HG03571 (cell line): ENCODE data around the gene EI24.

Experiments used
- ATAC-seq: cut with Tn5 transposase; IDR thresholded peaks from one replicate; pipeline ENCODE4 v1.9.1; 2021; ENCODE audit not compliant: unreplicated experiment

Gene EI24

DNA sequence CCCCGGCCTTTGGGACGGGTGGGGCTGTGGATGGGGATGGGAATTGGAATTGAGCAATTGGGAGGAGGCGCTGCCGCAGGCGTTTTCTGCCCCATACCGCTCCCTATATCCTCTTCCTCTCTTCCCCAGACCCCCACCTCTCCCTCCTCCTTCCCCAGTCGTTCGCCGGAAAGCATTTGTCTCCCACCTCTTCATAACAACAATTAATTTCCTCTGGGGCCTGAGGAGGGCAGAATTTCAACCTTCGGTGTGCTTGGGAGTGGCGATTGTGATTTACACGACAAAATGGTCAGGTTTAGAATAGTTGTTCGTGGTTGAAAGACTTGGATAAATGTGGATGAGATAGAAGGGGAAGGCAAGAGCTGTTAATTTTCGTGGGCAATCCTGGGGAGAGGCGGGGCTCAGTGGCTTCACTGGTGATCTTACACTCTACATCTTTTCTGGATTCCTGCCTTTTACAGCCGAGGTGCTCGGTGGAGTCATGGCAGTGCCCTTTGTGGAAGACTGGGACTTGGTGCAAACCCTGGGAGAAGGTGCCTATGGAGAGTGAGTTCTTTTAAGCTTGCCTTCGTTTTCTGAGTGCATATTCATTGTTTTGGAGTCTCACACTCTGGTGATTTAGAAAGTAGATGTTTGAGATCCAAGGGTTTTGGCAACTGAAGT, 57.1 kb downstream of the EI24 start:
- ATAC-seq: peak; percentile 28

DNA sequence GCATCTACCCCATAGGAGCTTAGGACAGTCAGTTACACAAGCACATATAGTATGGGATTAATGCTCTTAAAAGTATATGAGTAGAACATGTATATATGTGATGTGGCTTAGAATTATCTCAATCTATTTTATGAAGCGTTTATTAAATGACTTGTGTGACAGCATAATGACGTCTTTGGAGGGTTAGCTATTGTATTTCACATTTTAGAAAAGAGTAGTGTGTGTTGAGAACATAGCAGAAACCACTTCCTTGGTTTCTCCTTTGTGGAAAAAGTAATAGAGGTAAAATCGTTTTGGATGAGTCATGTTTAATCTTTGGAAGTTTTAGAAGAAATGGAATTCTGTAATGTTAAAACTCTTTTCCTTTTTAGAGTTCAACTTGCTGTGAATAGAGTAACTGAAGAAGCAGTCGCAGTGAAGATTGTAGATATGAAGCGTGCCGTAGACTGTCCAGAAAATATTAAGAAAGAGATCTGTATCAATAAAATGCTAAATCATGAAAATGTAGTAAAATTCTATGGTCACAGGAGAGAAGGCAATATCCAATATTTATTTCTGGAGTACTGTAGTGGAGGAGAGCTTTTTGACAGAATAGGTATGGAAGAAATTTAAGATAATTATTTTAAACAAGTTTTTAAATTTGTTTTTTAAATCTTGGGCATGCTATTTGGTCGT, 58.1 kb downstream of the EI24 start:
- no peak for ATAC-seq
